Ramos (cell line): ENCODE results near the gene ALPI.
"Not testable (repeated sequence)": the region's sequence is repeated elsewhere in the genome, so short reads cannot be mapped to it uniquely, and the experiment has no call there.

Experiments used
- in situ Hi-C: fragments of 300-500 bp; cut with MboI; formaldehyde crosslinking; loops from one replicate; pipeline ENCODE4 v1.14.3; 2022; ENCODE audit warnings: low sequenced_read_pairs; ENCODE audit not compliant: unreplicated experiment

ALPI gene

GRCh38 chr2:232440220-232441018 is 15.5 kb upstream of the ALPI start:
- in situ Hi-C loops, result loop anchor here (5.0 kb wide), 1 partner anchor 87 kb away; the partner anchor contains the start of gene CHRND

DNA sequence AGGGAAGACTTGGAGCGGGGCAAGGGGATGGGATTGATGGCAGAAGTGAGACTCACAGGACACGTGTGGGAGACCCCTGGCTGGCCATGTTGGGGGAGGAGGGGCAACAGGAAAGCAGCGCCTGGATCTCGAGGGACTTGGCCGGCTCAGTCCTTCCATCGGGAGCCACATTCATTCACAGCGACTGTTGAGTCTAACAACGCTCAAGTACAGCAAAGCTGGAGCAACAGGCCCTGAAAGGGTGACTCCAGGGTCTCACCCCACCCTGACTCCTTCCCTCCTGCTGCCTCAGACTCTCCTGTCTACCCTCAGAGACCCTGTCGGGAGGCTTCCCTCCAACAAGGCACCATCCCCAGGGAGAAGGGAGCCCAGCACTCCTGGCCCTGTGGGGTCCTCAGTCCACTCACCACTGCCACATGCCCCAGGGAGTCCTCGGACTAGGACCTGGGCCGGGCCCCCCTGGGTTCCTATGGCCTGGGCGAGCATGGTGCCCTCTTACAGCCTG is 14.8 kb upstream of the ALPI start:
- in situ Hi-C loops, result loop anchor here (5.0 kb wide), 1 partner anchor 86 kb away; the partner anchor contains the start of gene CHRND

DNA sequence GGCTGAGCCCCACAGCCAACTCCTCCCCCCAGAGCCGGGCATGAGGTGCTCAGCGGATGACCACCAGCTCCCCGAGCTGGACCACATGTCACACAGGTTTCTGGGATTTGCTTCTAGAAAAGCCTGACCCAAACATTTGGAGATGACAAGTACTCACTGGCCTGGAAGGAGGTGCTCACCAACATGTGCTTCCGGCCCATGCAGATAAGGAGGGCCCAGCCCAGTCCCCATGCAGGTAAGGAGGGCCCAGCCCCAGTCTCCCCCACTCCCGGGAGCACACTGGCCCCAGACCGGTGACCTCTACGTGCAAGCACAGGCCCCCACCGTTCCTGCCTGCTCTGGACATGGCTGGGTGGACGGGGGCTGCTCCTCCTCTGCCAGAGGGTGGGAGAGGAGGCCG is 14.0 kb upstream of the ALPI start:
- in situ Hi-C loops, result loop anchor here (5.0 kb wide), 1 partner anchor 85 kb away; the partner anchor contains the start of gene CHRND

DNA sequence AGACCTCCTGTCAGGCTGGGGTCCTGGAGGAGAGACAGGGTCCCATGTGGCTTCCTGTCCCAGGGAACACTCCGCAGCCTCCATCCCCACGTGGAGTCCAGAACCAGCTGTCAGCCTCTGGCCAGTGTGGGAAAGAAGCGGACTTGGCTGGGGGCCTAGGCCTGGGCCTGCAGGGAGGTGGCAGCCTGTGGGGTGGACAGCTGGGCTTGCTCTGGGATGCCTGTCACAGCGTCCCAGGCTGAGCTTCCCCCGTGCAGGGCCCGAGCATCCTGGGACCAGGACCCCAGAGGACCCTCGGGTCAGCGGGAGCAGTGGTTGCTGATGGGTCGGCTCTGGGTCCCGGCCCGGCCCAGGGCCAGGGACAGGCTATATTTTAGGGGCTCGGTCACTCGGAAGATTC is 13.5 kb upstream of the ALPI start:
- in situ Hi-C loops, result loop anchor here (5.0 kb wide), 1 partner anchor 85 kb away; the partner anchor contains the start of gene CHRND

GRCh38 chr2:232443047-232443446 is 12.9 kb upstream of the ALPI start:
- in situ Hi-C loops, result loop anchor here (5.0 kb wide), 1 partner anchor 84 kb away; the partner anchor contains the start of gene CHRND

- in situ Hi-C loops, result loop anchor here (5.0 kb wide), 1 partner anchor 83 kb away; the partner anchor contains the start of gene CHRND
Measured at GRCh38 chr2:232443669-232444408, 12.1 kb upstream of the ALPI start.

GRCh38 chr2:232444409-232445148 is 11.4 kb upstream of the ALPI start:
- in situ Hi-C loops, result loop anchor here (5.0 kb wide), 1 partner anchor 83 kb away; the partner anchor contains the start of gene CHRND

GRCh38 chr2:232445149-232445885 is 10.6 kb upstream of the ALPI start:
- in situ Hi-C loops, result not testable (repeated sequence)

DNA sequence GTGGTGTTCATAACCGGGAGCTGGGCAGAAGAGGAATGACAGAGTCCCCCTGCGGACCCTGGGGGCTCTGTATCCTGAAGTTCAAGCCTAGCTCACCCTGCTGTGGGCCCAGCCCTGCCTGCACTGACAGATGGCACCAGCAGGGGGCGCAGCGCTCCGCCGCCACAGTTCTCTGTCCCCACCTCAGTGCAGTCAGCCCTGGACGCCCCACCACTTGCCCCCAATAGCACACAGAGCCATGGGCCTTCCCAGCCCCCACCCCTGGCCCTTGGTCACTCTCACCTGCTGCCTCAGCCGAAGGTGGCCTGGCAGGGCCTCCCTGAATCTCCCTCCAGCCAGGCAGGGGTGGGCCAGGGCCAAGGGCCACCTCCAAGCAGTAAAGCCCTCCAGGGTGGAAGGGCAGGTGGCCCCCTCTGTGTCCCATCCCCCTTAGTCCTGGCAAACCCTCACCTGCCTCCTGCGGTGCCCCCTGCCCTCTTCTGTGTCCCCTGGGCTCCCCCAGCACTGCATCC is 9.6 kb upstream of the ALPI start:
- in situ Hi-C loops, result not testable (repeated sequence)

DNA sequence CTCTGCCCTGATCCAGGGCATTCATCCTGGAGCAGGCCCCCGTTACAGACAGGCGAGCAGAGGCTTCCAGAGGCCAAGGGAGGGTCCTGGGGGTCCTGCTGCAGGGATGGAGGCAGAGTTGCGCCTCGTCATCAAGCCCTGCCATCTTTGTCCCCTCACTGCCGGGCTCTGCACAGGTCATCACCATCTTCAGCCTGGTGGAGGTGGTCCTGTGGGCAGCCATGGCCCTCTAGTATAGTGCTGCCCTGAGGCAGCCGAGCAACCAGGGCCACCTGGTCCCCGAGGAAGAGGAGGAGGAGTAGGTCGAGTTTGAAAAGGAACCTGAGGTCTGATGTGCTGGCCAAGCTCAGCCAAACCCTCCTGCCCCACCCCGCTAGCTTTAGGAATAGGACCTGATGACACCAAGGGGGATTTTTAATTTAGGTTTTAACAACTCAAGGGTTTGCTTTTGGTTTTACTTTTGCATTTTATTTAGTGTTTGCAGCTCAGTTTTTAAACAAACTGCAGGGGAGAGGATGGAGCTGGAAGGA is 8.8 kb upstream of the ALPI start:
- in situ Hi-C loops, result no loop called here

GRCh38 chr2:232447638-232448303 is 8.2 kb upstream of the ALPI start:
- in situ Hi-C loops, result no loop called here

DNA sequence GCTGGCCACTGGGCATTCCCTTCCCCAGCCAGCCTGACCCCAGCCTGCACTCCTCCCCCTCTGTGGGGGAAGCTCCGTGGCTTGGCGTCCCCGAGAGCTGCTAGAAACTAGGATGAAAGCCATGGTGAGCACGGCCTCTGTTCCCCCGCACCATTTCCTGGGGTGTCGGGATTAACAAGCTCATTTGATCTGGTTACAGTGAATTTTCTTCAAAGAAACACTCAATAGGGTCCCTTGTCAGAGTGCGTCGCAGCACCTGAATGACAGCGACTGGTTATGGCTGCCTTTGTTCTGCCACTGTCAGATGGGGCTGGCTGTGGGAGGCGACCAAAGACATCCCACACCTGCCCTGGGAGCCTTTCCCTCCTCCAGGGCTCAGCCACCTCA is 7.7 kb upstream of the ALPI start:
- in situ Hi-C loops, result no loop called here

DNA sequence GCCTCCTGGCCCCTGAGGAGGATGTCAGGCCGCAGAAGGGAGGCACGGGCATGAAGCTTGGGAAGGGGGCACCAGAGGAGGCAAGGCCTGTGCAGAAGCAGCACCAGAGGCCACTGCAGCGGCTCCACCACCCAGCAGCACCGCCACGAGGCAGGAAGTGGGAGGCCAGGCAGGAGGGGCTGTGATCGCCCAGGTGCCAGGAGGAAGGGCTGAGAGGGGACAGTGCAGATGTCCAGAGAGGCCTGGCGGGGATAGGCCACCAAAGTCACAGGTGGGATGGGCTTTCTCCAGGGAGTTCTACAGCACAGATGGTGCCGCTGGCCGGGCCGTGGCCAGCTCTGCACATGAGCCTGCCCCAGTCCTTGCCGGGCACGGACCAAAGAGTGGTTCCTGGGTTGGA is 6.0 kb upstream of the ALPI start:
- in situ Hi-C loops, result no loop called here

DNA sequence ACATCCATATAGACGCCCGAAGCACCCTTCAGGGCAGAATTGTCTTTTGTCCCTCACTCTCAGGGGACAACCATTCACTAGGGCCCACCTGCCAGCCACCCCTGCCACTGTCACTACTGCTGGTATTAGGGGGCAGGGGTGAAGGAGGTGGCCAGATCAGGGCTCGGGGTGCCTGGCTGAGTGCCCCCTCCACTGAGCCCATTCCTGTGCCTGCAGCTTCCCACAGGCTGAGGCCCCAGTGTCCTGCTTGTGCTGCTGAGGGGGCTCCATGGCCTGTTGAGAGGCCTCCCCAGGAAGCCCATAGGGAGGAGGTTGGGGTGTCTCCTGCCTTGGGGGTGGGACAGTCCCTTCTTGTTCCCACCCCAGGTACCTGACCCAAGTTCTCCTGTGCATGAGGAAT is 4.3 kb upstream of the ALPI start:
- in situ Hi-C loops, result not testable (repeated sequence)

DNA sequence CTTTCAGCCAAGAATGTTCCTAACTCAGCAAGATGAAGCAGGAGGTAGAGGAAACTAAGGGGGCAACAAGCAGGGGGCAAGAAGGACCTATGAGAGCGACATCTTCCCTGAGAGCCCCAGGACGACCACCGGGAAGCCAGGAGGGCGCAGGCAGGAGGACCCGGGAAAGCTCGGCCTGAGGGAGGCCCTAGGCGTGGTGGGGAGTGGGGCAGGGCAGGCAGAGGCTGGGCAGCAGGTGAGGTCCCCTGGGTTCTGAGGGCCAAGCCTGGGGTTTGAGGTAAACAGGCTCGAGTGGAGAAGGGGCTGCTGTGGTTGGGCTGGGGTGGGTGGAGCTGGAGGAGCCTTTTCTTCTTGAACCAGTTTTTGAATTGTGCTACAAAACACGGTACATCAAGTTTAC is 1.3 kb upstream of the ALPI start:
- in situ Hi-C loops, result no loop called here

- in situ Hi-C loops, result no loop called here
Measured at GRCh38 chr2:232456296-232457120, 555 bp downstream of the ALPI start.

GRCh38 chr2:232457121-232458011 is 1.4 kb downstream of the ALPI start:
- in situ Hi-C loops, result no loop called here
